Endothelial cell of umbilical vein (primary cell): ENCODE results near the gene RAB20. TPM values are rescaled to one million over a fixed set of nuclear protein-coding genes. Genes with fewer than 3 reads are reported as not detected.

ENCODE experiments used
- BruUV-seq: library from RNA; stranded (reverse); fragments of 400-500 nt; replicated peaks from 2 replicates; lab custom pipeline; 2021; lab: Mats Ljungman, UMichigan
- CTCF ChIA-PET: fragments of 300-600, 350-600 bp; sonication (Branson Sonifier 250); formaldehyde crosslinking; loops from one replicate; lab custom pipeline; 2021; ENCODE audit warnings: antibody characterized with exemption, inconsistent platforms; lab: Charles Lee
- POLR2A ChIA-PET: fragments of 300-600, 350-600 bp; sonication (Branson Sonifier 250); formaldehyde crosslinking; loops from one replicate; lab custom pipeline; 2021; ENCODE audit warnings: antibody characterized with exemption, inconsistent platforms; lab: Charles Lee
- DNase-seq: peaks from one replicate; pipeline ENCODE4 v3.0.0-alpha.2; 2011; ENCODE audit warnings: low read depth, low spot score
- FAIRE-seq: peaks from 2 replicates; lab custom pipeline; 2011; peaks lifted over from hg19 to GRCh38; lab: Jason Lieb, UNC
- H2AFZ ChIP-seq: 2 replicates; pipeline ENCODE4 v1.6.0; 2012; ENCODE audit warnings: low read depth, low read length, control low read depth, inconsistent platforms
- H3K27ac ChIP-seq: 2 replicates; pipeline ENCODE4 v1.5.1; 2011; ENCODE audit warnings: low read depth, mild to moderate bottlenecking, control low read depth, low read length, moderate library complexity; ENCODE audit not compliant: insufficient read depth
- H3K27me3 ChIP-seq, 2 experiments: 2 replicates each; pipeline versions ENCODE4 v1.6.0 to v1.6.1; 2011; ENCODE audit warnings: low read length in 2 of 2, mixed read lengths in 1 of 2; ENCODE audit not compliant: control insufficient read depth in 2 of 2, insufficient read depth in 2 of 2
- H3K36me3 ChIP-seq, 2 experiments: 2 replicates in 1 of 2; 3 replicates in 1 of 2; pipeline ENCODE4 v1.5.1; 2011; ENCODE audit warnings: low read length in 2 of 2, mild to moderate bottlenecking in 1 of 2, moderate library complexity in 1 of 2; ENCODE audit not compliant: control insufficient read depth in 2 of 2, insufficient read depth in 2 of 2; ENCODE audit errors: extremely low read depth in 1 of 2
- H3K4me1 ChIP-seq: 3 replicates; pipeline ENCODE4 v1.5.1; 2011; ENCODE audit warnings: mild to moderate bottlenecking, low read length; ENCODE audit not compliant: control insufficient read depth, insufficient read depth; ENCODE audit errors: extremely low read depth
- H3K4me2 ChIP-seq: 2 replicates; pipeline ENCODE4 v1.6.1; 2011; ENCODE audit warnings: low read length, control low read depth, mixed read lengths; ENCODE audit not compliant: insufficient read depth
- H3K4me3 ChIP-seq, 3 experiments: fragments of 200-600 bp in 1 of 3; sonication (generic), shearing (Covaris generic) in 1 of 3; replicated peaks in 1 of 3; 2 replicates each; pipeline ENCODE4 v1.5.1; 2011 to 2016; ENCODE audit warnings: control low read depth in 3 of 3, low read length in 3 of 3, mild to moderate bottlenecking in 2 of 3, inconsistent platforms in 1 of 3, low read depth in 1 of 3, moderate library complexity in 1 of 3; ENCODE audit not compliant: insufficient read depth in 1 of 3
- H3K79me2 ChIP-seq: 2 replicates; pipeline ENCODE4 v1.6.0; 2012; ENCODE audit warnings: low read length, inconsistent platforms; ENCODE audit not compliant: control insufficient read depth, insufficient read depth
- H3K9ac ChIP-seq: replicated peaks from 2 replicates; pipeline ENCODE3; 2011; ENCODE audit warnings: low read length, control low read depth; ENCODE audit not compliant: insufficient read depth; ENCODE audit errors: extremely low read depth
- H3K9me1 ChIP-seq: replicated peaks from 3 replicates; pipeline ENCODE4 v1.6.0; 2011; ENCODE audit warnings: mild to moderate bottlenecking, low read length; ENCODE audit not compliant: control insufficient read depth, insufficient read depth; ENCODE audit errors: extremely low read depth
- H3K9me3 ChIP-seq: replicated peaks from 2 replicates; pipeline ENCODE4 v1.5.1; 2012; ENCODE audit warnings: low read length, inconsistent platforms; ENCODE audit not compliant: control insufficient read depth, insufficient read depth
- H4K20me1 ChIP-seq: replicated peaks from 2 replicates; pipeline ENCODE3; 2011; ENCODE audit warnings: mild to moderate bottlenecking, low read length; ENCODE audit not compliant: control insufficient read depth, insufficient read depth; ENCODE audit errors: extremely low read depth
- EZH2 ChIP-seq: IDR thresholded peaks from 2 replicates; pipeline ENCODE4 v1.6.1; 2012; ENCODE audit warnings: borderline replicate concordance, low read depth, mild to moderate bottlenecking, moderate library complexity, low read length, inconsistent platforms; ENCODE audit not compliant: severe bottlenecking
- FOS ChIP-seq: IDR thresholded peaks from 2 replicates; pipeline ENCODE4 v1.6.1; 2011; ENCODE audit warnings: mild to moderate bottlenecking, low read length, moderate library complexity, borderline replicate concordance; ENCODE audit not compliant: insufficient read depth
- GATA2 ChIP-seq: IDR thresholded peaks from 2 replicates; pipeline ENCODE4 v1.7.0; 2011; ENCODE audit warnings: low read depth, mild to moderate bottlenecking, moderate library complexity, mixed read lengths, low read length; ENCODE audit not compliant: insufficient read length, insufficient read depth
- JUN ChIP-seq: IDR thresholded peaks from 2 replicates; pipeline ENCODE4 v1.6.1; 2011; ENCODE audit warnings: borderline replicate concordance, low read depth; ENCODE audit not compliant: insufficient read length, insufficient read depth
- MYC ChIP-seq: IDR thresholded peaks from one replicate; pipeline ENCODE4 v1.6.1; 2011; ENCODE audit warnings: mild to moderate bottlenecking, low read depth, low read length
- POLR2A ChIP-seq: IDR thresholded peaks from 2 replicates; pipeline ENCODE4 v1.6.1; 2012; ENCODE audit warnings: low read depth, mild to moderate bottlenecking, control low read depth, low read length
- POLR2AphosphoS5 ChIP-seq: IDR thresholded peaks from 2 replicates; pipeline ENCODE4 v1.6.1; 2012; ENCODE audit warnings: low read depth, mild to moderate bottlenecking, control low read depth, low read length, moderate library complexity; ENCODE audit not compliant: insufficient read depth
- dilution Hi-C: fragments of 300-500 bp; cut with MboI; formaldehyde crosslinking; loops from one replicate; pipeline ENCODE4 v1.15.0; 2019; ENCODE audit warnings: low sequenced_read_pairs; ENCODE audit not compliant: extremely low pct_ligation_motif_present
- intact Hi-C: fragments of 100-400 bp; cut with micrococcal nuclease; formaldehyde crosslinking; loops from one replicate; pipeline ENCODE4 v1.10.0; 2022
- polyA plus RNA-seq, 4 experiments: library from polyadenylated mRNA; depleted of rRNA in 3 of 4; stranded (reverse) in 3 of 4; unstranded in 1 of 4; fragments of >200 nt; gene quantifications; 2 replicates each; pipeline versions ENCODE4 v1.2.1 to v1.2.3, GENCODE V29; 2011 to 2012; ENCODE audit warnings: missing spikeins in 1 of 4
- total RNA-seq: library from RNA; stranded (reverse); gene quantifications from 2 replicates; pipeline ENCODE4 v1.2.3, GENCODE V29; 2021
- TF ChIP-seq, protein P1 (sequence below): IDR thresholded peaks from 2 replicates; pipeline ENCODE4 v1.6.1; 2011; ENCODE audit not compliant: insufficient read depth, insufficient read length
- TF ChIP-seq, protein P2 (sequence below), 2 donors: IDR thresholded peaks; 1 replicate in 1 of 2; 2 replicates in 1 of 2; pipeline ENCODE4 v1.5.1; 2011; ENCODE audit warnings: low read length in 2 of 2, mild to moderate bottlenecking in 2 of 2, moderate library complexity in 2 of 2, control low read depth in 1 of 2, inconsistent platforms in 1 of 2, low read depth in 1 of 2; ENCODE audit not compliant: insufficient read depth in 1 of 2; ENCODE audit errors: extremely low read depth in 1 of 2

The RAB20 gene
- total and polyA plus RNA-seq, 2 donors (not counting 3 experiments of a cell fraction or from before 2014, with no cell fraction given), result 1.3 to 1.7 TPM

DNA sequence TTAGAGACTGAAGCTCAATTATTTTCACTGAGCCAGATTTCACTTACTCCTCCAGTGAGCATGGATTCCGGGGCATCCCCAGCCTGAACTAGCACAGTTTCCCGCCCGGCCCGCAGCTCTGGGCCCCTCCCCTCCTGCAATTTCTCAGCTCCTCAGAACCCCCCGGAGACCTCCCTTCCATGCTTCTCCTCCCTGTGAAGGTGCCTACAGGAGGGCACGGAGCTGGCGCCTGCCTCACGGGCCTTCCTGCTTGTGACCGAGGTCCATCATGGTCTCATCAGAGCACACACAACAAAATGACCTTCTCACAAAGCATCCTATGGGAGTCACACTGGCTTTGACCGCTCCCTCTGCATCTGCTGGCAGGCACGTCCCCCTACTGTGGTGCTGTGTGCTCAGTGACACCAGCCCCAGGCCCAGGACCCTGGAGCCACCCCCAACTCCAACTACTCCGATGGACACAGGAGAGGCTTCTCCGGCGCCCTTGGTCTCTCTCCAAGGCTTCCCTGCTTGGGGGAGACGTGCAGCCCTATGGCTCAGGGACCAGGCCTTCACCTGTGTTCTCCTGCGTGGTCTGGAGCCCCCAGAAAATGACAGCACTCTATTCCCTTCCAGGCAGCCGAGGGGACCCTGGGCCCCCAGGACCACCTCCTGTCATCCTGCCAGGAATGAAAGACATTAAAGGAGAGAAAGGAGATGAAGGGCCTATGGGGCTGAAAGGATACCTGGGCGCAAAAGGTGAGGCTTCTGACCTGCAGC is 77.1 kb downstream of the RAB20 start:
- TF ChIP-seq POLR2AphosphoS5 (no peak), MYC (no peak), JUN (no peak), POLR2A (no peak), EZH2 (no peak), GATA2 (no peak), FOS (no peak)
- TF ChIP-seq, protein P1, sequence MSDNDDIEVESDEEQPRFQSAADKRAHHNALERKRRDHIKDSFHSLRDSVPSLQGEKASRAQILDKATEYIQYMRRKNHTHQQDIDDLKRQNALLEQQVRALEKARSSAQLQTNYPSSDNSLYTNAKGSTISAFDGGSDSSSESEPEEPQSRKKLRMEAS, result no peak
- TF ChIP-seq, protein P2, sequence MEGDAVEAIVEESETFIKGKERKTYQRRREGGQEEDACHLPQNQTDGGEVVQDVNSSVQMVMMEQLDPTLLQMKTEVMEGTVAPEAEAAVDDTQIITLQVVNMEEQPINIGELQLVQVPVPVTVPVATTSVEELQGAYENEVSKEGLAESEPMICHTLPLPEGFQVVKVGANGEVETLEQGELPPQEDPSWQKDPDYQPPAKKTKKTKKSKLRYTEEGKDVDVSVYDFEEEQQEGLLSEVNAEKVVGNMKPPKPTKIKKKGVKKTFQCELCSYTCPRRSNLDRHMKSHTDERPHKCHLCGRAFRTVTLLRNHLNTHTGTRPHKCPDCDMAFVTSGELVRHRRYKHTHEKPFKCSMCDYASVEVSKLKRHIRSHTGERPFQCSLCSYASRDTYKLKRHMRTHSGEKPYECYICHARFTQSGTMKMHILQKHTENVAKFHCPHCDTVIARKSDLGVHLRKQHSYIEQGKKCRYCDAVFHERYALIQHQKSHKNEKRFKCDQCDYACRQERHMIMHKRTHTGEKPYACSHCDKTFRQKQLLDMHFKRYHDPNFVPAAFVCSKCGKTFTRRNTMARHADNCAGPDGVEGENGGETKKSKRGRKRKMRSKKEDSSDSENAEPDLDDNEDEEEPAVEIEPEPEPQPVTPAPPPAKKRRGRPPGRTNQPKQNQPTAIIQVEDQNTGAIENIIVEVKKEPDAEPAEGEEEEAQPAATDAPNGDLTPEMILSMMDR (IDR thresholded peaks at IDR 0.05; ENCODE audit: extremely low read depth in 1 of 2, insufficient read depth in 1 of 2, low read depth in 1 of 2, low read length in 2 of 2), result no peak
- Histone ChIP-seq H3K4me1 (no peaks in the 10 kb centered on the region), H3K27ac (no peak overlapping the region), H3K36me3 (peaks cover 17 to 42% of the 10 kb centered on the region in 2 experiments), H3K79me2 (no peaks in the 10 kb centered on the region), H3K4me3 (no peak overlapping the region), H4K20me1 (no peaks in the 10 kb centered on the region), H3K27me3 (no peaks in the 10 kb centered on the region), H3K9ac (no peak overlapping the region), H2AFZ (no peak overlapping the region), H3K9me1 (no peaks in the 10 kb centered on the region), H3K4me2 (no peak overlapping the region), H3K9me3 (no peaks in the 10 kb centered on the region)
- no peak for FAIRE-seq
- POLR2A ChIA-PET, result no interaction called here
- no TSS peak for BruUV-seq
- intact Hi-C loops, result no loop called here
- dilution Hi-C loops, result no loop called here
- DNase-seq, result no peak
- CTCF ChIA-PET, result interaction anchor here (0.6 to 1.4 kb wide), 2 partner anchors 11 to 261 kb away, joined by 3 read pairs; no protein-coding TSS in a partner anchor
